ENCODE measurements around the gene TBC1D1. TPM values are rescaled to one million over a fixed set of nuclear protein-coding genes. Genes with fewer than 3 reads are reported as not detected.

Gene TBC1D1
- total and polyA plus RNA-seq, 2 of the 8 experiments (the other 6 are each of a cell fraction or from before 2014, with no cell fraction given): 96.9 to 162 TPM

DNA sequence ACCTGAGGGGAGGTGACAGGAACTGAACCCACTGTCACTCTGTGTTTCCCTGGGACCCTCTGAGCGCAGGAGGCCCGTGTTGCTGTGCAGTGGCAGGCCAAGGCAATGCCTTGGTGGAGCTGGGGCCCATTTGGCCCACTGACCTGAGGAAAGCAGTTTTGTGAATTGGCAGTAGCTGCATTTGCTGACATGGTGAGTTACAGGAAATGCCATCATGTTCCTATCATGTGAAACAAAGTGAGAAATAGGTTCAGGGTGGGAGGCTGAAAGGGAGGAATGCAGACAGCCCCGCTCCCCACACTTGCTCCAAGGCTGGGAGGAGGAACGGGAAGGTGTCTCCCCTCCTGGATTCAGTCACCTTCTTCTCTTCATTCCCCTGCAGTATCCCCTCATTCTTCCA lies 215.4 kb downstream of the TBC1D1 start:
- Histone ChIP-seq H4K8ac (ENCODE audit: extremely low read depth, insufficient read depth, low read length) (no peak overlapping the region), H3K79me1 (ENCODE audit: low read depth, low read length) (no peaks in the 10 kb centered on the region), H3K23me2 (ENCODE audit: low read depth, low read length) (no peaks in the 10 kb centered on the region), H3K4me3 (ENCODE audit: extremely low read depth in 1 of 4, insufficient read depth in 2 of 4, low read depth in 3 of 4, low read length in 4 of 4) (no peak overlapping the region), H2BK120ac (replicated peaks; ENCODE audit: low read depth, low read length) (no peak overlapping the region), H2AFZ (ENCODE audit: low read length) (no peak overlapping the region), H3K27me3 (replicated peaks in 1 of 4; ENCODE audit: control insufficient read depth in 3 of 4, extremely low read depth in 1 of 4, insufficient read depth in 3 of 4, low read length in 3 of 4) (no peaks in the 10 kb centered on the region), H3K4me1 (replicated peaks in 1 of 4; ENCODE audit: control insufficient read depth in 3 of 4, insufficient read depth in 4 of 4, low read length in 3 of 4) (peaks cover 0 to 8% (median 0%) of the 10 kb centered on the region in 4 experiments; a peak in 2 of 7 replicates), H2BK5ac (ENCODE audit: low read depth, low read length) (peak overlapping the region; percentile 24; the same call in 1 of the 2 replicates), H3K4ac (replicated peaks; ENCODE audit: insufficient read length, low read depth, low read length) (no peak overlapping the region), H4K20me1 (replicated peaks in 1 of 2; ENCODE audit: control insufficient read depth in 1 of 2, insufficient read depth in 2 of 2, low read length in 2 of 2) (peaks cover 0 to 4% of the 10 kb centered on the region in 2 experiments), H3K27ac (ENCODE audit: low read depth, low read length) (no peak overlapping the region), H4K5ac (ENCODE audit: insufficient read length, low read depth, low read length) (no peak overlapping the region), H2AK5ac (ENCODE audit: low read depth, low read length) (no peak overlapping the region), H3K9ac (replicated peaks in 1 of 4; ENCODE audit: extremely low read depth in 1 of 4, low read depth in 3 of 4, low read length in 3 of 4) (no peak overlapping the region), H4K91ac (replicated peaks; ENCODE audit: insufficient read length, low read length) (no peak overlapping the region), H2BK20ac (ENCODE audit: low read length) (no peak overlapping the region), H3K56ac (replicated peaks; ENCODE audit: insufficient read length, low read depth, low read length) (no peak overlapping the region), H3K36me3 (ENCODE audit: control insufficient read depth in 2 of 4, insufficient read depth in 4 of 4, low read length in 3 of 4) (peaks cover 4 to 12% (median 8%) of the 10 kb centered on the region in 4 experiments; a peak in 4 of 8 replicates), H3K79me2 (ENCODE audit: control insufficient read depth in 1 of 2, insufficient read depth in 2 of 2, low read length in 2 of 2) (no peaks in the 10 kb centered on the region), H3K9me3 (ENCODE audit: insufficient read depth in 2 of 2, low read depth in 1 of 2, low read length in 1 of 2) (no peaks in the 10 kb centered on the region), H3K18ac (ENCODE audit: extremely low read depth, low read length) (no peak overlapping the region; the same call in 1 of the 2 replicates), H3K4me2 (ENCODE audit: insufficient read depth in 1 of 2, low read depth in 2 of 2, low read length in 2 of 2) (no peak overlapping the region), H3K14ac (ENCODE audit: insufficient read length) (no peak overlapping the region), H3K23ac (ENCODE audit: insufficient read length) (no peak overlapping the region), H2BK15ac (ENCODE audit: low read length) (no peak overlapping the region), H2BK12ac (ENCODE audit: low read depth, low read length) (no peak overlapping the region)
- whole genome bisulfite sequencing, 2 experiments (ENCODE audit: extremely low coverage in 1 of 2, insufficient coverage in 1 of 2, insufficient read length in 1 of 2, insufficient replicate concordance in 2 of 2, low coverage in 1 of 2, low lambda C conversion rate in 2 of 2, missing lambda C conversion rate in 1 of 2): 81% methylated on average over 4 of the region's 4 CpGs; no CpG with 5 or more reads in 1 of the 2 experiments
- CTCF ChIA-PET (ENCODE audit: partially characterized antibody): no interaction called here
- no peak for DNase-seq (ENCODE audit: low read depth in 1 of 2, low spot score in 2 of 2)
- POLR2A ChIA-PET (ENCODE audit: partially characterized antibody): no interaction called here
- FAIRE-seq: no peak
- TF ChIP-seq CREB1 (IDR thresholded peaks at IDR 0.05) (no peak), SUZ12 (IDR thresholded peaks at IDR 0.05; ENCODE audit: low read length) (no peak), TCF12 (IDR thresholded peaks at IDR 0.05; ENCODE audit: low read depth, low read length) (no peak), POLR2AphosphoS5 (IDR thresholded peaks at IDR 0.05; ENCODE audit: low read depth, low read length) (no peak), RBBP5 (IDR thresholded peaks at IDR 0.05; ENCODE audit: borderline replicate concordance, low read depth, low read length) (no peak), BACH1 (IDR thresholded peaks at IDR 0.05; ENCODE audit: low read length) (no peak), ZNF274 (IDR thresholded peaks at IDR 0.05; ENCODE audit: borderline replicate concordance, extremely low read depth, low read length) (no peak), MAFK (IDR thresholded peaks at IDR 0.05; ENCODE audit: low read depth, low read length) (no peak), JUND (IDR thresholded peaks at IDR 0.05; ENCODE audit: low read length) (no peak), KDM1A (IDR thresholded peaks at IDR 0.05; ENCODE audit: borderline replicate concordance, low read length) (no peak), KDM5A (IDR thresholded peaks at IDR 0.05; ENCODE audit: low read length) (no peak), RXRA (IDR thresholded peaks at IDR 0.05; ENCODE audit: insufficient read depth, low read depth, low read length) (no peak), EGR1 (IDR thresholded peaks at IDR 0.05; ENCODE audit: borderline replicate concordance, low read depth, low read length) (no peak)
- TF ChIP-seq, protein P1, sequence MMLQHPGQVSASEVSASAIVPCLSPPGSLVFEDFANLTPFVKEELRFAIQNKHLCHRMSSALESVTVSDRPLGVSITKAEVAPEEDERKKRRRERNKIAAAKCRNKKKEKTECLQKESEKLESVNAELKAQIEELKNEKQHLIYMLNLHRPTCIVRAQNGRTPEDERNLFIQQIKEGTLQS (IDR thresholded peaks at IDR 0.05; ENCODE audit: insufficient read depth, low read depth, low read length): no peak
